ENCODE measurements around the gene SHANK2.

Gene SHANK2

DNA sequence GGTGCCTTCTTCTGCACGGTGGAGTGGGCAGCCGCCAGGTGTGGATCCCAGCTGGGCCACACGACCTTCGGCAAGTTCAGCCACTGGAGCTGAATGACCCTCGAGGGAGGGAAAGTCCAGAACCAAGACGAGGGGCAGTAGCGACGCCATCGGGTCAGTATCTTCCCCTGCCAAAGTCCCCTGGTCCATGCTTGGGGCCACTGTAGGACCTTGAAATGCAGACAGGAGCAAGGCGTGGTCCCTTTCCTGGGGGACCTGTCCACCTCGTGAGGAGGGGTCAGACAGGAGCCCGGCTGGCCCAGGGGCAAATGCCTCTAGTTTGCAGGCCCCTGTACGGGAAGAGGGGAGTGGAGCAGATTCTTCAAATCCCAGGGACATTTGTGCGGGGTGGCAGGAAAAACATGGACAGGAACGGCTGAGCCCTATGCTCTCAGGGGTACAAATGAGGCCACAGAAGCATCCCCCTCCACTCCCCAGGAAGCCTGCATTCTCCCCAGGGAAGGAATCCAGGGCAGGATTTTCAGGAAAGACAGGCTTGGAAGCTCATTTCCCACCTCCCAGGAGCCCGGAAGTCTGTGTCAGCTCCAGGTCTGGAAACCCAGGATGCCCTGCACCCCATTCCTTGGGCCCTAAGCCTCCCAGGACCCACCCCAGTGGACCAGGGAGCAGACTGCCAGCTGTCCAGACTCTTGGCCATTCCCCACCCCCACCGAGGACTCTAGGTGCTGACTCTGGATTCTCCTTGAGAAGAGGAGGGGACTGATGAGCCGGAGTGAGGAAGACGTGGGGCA, 6.6 kb downstream of the SHANK2 start:
- no peaks in the 10 kb centered on the region for H3K36me3 ChIP-seq (ENCODE audit: control insufficient read depth, insufficient read depth, low read length)
- no peak for DNase-seq
- H3K4me1 ChIP-seq (ENCODE audit: control insufficient read depth, insufficient read depth, low read length, poor library complexity, severe bottlenecking) = no peaks in the 10 kb centered on the region
- no peaks in the 10 kb centered on the region for H3K9me3 ChIP-seq (ENCODE audit: control insufficient read depth, low read length)
- no peak overlapping the region for H3K4me3 ChIP-seq (ENCODE audit: insufficient read depth, low read depth, low read length, poor library complexity, severe bottlenecking)
- no peaks in the 10 kb centered on the region for H3K27me3 ChIP-seq (replicated peaks; ENCODE audit: control insufficient read depth, insufficient read depth, low read length, poor library complexity, severe bottlenecking)
- H3K27ac ChIP-seq (ENCODE audit: insufficient read depth, low read length, poor library complexity, severe bottlenecking) = no peak overlapping the region

DNA sequence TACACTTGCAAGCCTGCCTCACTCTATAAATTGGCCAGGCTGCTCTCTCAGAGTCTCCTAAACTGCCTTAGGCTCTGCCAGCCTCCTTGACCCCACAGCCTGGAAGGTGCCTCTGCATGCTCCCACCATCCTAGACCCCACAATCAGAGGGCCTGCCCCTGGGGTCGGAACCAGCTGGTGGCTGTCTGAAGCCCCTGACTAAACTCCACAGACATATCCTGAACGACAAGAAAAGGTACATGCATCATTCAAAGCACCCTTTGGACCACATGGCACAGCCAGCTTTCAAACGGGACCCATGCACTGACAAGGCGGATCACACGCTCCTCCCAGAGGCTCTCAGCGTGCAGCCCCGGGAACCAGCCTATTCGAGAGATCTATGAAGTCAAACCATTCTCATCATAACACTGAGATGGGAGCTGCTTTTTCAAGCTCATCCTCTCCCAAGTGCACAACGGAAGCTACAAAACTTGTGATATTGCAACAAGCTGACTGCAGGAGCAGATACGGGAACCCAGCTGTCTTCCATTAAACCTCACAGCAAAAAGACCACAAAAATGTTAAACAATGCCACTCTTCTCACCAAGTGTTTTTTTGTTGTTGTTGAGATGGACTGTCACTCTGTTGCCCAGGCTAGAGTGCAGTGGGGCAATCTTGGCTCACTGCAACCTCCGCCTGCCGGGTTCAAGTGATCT, 8.1 kb downstream of the SHANK2 start:
- H3K9me3 ChIP-seq (ENCODE audit: control insufficient read depth, low read length) = no peaks in the 10 kb centered on the region
- H3K4me1 ChIP-seq (ENCODE audit: control insufficient read depth, insufficient read depth, low read length, poor library complexity, severe bottlenecking) = no peaks in the 10 kb centered on the region
- no peak overlapping the region for H3K27ac ChIP-seq (ENCODE audit: insufficient read depth, low read length, poor library complexity, severe bottlenecking)
- no peak for DNase-seq
- no peak overlapping the region for H3K4me3 ChIP-seq (ENCODE audit: insufficient read depth, low read depth, low read length, poor library complexity, severe bottlenecking)
- H3K36me3 ChIP-seq (ENCODE audit: control insufficient read depth, insufficient read depth, low read length) = no peaks in the 10 kb centered on the region
- H3K27me3 ChIP-seq (replicated peaks; ENCODE audit: control insufficient read depth, insufficient read depth, low read length, poor library complexity, severe bottlenecking) = no peaks in the 10 kb centered on the region

DNA sequence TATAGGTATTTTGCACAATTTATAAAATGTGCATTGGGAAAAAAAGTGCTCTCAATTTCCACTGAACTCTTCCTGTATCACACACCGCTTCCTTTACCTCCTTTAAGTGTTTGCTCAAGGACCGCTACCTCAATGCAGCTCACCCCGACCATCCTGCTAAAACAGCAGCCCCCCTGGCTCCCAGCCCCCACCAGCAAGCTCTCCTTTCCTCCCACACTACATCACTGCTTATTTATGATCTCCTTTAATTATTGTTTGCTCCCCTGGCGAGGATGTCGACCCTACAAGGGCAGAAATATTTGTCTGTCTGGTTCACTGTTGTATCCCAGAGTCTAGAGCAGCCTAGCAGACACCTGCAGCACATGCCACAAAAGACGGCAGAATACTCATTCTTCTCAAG, 10.0 kb downstream of the SHANK2 start:
- Histone ChIP-seq H3K27me3 (replicated peaks; ENCODE audit: control insufficient read depth, insufficient read depth, low read length, poor library complexity, severe bottlenecking) (no peaks in the 10 kb centered on the region), H3K4me1 (ENCODE audit: control insufficient read depth, insufficient read depth, low read length, poor library complexity, severe bottlenecking) (no peaks in the 10 kb centered on the region), H3K4me3 (ENCODE audit: insufficient read depth, low read depth, low read length, poor library complexity, severe bottlenecking) (no peak overlapping the region), H3K9me3 (ENCODE audit: control insufficient read depth, low read length) (no peaks in the 10 kb centered on the region), H3K27ac (ENCODE audit: insufficient read depth, low read length, poor library complexity, severe bottlenecking) (no peak overlapping the region), H3K36me3 (ENCODE audit: control insufficient read depth, insufficient read depth, low read length) (no peaks in the 10 kb centered on the region)
- DNase-seq = no peak

DNA sequence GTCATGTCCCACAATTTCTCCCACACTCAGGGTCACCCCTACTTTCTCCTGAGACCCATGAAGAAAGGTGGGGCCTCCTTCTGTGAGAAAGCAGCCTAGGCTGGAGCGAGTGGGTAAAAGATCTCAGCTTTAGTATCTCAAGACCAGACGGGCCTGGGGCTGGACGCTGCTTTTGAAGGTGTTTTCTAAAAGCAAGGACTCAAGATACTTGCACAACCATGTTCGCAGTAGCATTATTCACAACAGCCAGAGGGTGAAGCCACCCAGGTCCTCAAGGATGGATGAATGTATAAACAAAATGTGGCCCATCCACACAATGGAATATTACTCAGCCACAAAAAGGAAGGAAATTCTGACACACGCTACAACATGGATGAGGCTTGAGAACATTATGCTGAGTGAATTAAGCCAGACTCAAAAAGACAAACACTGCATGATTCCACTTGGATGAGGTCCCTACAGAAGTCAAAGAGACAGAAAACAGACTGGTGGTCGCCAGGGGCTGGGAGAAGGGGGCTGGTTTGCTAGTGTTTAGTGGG, 10.6 kb downstream of the SHANK2 start:
- Histone ChIP-seq H3K9me3 (ENCODE audit: control insufficient read depth, low read length) (no peaks in the 10 kb centered on the region), H3K4me3 (ENCODE audit: insufficient read depth, low read depth, low read length, poor library complexity, severe bottlenecking) (no peak overlapping the region), H3K27ac (ENCODE audit: insufficient read depth, low read length, poor library complexity, severe bottlenecking) (no peak overlapping the region), H3K36me3 (ENCODE audit: control insufficient read depth, insufficient read depth, low read length) (no peaks in the 10 kb centered on the region), H3K4me1 (ENCODE audit: control insufficient read depth, insufficient read depth, low read length, poor library complexity, severe bottlenecking) (no peaks in the 10 kb centered on the region), H3K27me3 (replicated peaks; ENCODE audit: control insufficient read depth, insufficient read depth, low read length, poor library complexity, severe bottlenecking) (no peaks in the 10 kb centered on the region)
- no peak for DNase-seq

DNA sequence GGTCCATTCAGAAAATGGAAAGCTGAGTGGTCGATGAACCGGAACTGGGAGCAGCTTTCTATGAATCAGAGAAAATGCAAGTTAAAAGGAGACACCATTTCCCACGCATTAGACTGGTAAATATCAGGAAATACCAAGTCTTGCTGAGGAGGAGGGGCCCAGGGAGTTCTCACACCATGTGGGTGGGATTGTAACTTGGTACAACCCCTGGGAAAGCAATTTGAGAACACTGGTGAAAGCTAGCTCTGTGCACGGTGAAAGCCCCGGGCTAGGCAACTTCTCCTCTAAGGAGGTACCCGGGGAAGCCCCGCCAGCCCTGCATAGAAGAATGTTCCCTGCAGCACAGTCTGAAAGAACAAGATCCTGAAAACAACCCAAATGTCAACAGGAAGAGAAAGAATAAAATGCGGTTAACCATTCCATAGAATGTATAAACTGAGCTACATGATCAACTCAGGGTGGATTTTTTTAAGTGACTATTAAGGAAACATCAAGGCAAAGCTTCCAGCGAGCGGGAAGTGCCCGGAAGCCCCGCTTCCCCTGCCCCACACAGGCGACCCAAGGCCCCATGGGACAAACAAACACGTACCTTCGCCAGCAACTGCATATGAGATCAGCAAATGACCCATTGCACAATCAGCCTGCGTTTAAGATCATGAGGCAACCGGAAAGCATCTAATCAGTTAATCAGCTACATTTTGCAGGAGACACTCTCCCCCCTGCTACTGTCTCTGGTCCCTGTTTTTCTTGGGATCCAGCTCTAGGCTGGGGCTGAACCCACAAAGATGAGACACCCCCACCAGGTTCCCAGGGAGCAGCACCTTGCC, 11.3 kb downstream of the SHANK2 start:
- Histone ChIP-seq H3K4me1 (ENCODE audit: control insufficient read depth, insufficient read depth, low read length, poor library complexity, severe bottlenecking) (no peaks in the 10 kb centered on the region), H3K27me3 (replicated peaks; ENCODE audit: control insufficient read depth, insufficient read depth, low read length, poor library complexity, severe bottlenecking) (no peaks in the 10 kb centered on the region), H3K36me3 (ENCODE audit: control insufficient read depth, insufficient read depth, low read length) (no peaks in the 10 kb centered on the region), H3K4me3 (ENCODE audit: insufficient read depth, low read depth, low read length, poor library complexity, severe bottlenecking) (no peak overlapping the region), H3K9me3 (ENCODE audit: control insufficient read depth, low read length) (no peaks in the 10 kb centered on the region), H3K27ac (ENCODE audit: insufficient read depth, low read length, poor library complexity, severe bottlenecking) (no peak overlapping the region)
- no peak for DNase-seq

DNA sequence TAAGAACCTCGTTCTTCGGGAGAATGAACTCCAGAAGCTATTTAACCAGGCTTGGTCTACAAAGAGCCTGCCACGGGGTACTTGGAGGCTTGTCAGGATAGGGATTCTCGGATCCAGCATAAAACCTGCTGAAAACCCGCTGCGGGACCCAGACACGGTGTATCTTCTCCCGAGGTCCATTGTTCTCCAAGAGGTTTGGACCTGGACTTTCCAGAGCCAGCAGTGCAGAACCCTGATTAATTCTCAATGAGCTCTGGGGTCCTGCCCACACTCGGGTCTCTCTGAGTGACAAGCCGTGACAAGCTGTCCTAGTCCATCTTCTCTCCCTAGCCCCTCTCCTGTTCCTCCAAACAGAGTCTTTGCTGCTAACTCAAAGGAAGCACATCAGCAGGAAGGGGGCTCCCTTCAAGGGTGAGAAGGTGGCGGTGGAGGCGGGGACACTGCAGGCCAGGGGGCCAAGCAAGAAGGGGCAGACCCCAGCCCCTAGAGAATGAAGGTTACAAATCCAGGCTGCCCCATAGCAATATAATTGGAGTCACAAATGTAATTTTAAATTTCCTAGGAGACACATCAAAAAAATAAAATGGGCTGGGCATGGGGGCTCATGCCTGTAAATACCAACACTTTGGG, 12.2 kb downstream of the SHANK2 start:
- no peak overlapping the region for H3K27ac ChIP-seq (ENCODE audit: insufficient read depth, low read length, poor library complexity, severe bottlenecking)
- no peaks in the 10 kb centered on the region for H3K9me3 ChIP-seq (ENCODE audit: control insufficient read depth, low read length)
- no peak overlapping the region for H3K4me3 ChIP-seq (ENCODE audit: insufficient read depth, low read depth, low read length, poor library complexity, severe bottlenecking)
- DNase-seq = no peak
- H3K27me3 ChIP-seq (replicated peaks; ENCODE audit: control insufficient read depth, insufficient read depth, low read length, poor library complexity, severe bottlenecking) = no peaks in the 10 kb centered on the region
- no peaks in the 10 kb centered on the region for H3K4me1 ChIP-seq (ENCODE audit: control insufficient read depth, insufficient read depth, low read length, poor library complexity, severe bottlenecking)
- no peaks in the 10 kb centered on the region for H3K36me3 ChIP-seq (ENCODE audit: control insufficient read depth, insufficient read depth, low read length)

DNA sequence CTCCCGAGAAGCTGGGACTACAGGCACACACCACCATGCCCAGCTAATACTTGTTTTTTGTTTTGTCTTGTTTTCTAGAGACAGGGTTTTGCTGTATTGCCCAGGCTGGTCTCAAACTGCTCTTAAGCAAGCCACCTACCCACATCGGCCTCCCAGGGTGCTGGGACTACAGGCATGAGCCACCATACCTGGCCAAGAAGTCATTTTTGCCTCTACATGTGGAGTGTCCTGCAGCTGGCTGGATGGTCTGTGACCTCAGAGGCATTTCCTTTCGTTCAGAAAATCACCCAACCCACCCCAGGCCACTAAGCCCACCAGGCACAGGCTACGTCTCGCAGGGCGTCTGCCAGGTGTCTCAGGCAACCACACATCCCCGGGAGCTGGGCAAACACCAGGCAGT, 12.8 kb downstream of the SHANK2 start:
- Histone ChIP-seq H3K4me3 (ENCODE audit: insufficient read depth, low read depth, low read length, poor library complexity, severe bottlenecking) (no peak overlapping the region), H3K4me1 (ENCODE audit: control insufficient read depth, insufficient read depth, low read length, poor library complexity, severe bottlenecking) (no peaks in the 10 kb centered on the region), H3K9me3 (ENCODE audit: control insufficient read depth, low read length) (no peaks in the 10 kb centered on the region), H3K27me3 (replicated peaks; ENCODE audit: control insufficient read depth, insufficient read depth, low read length, poor library complexity, severe bottlenecking) (no peaks in the 10 kb centered on the region), H3K27ac (ENCODE audit: insufficient read depth, low read length, poor library complexity, severe bottlenecking) (no peak overlapping the region), H3K36me3 (ENCODE audit: control insufficient read depth, insufficient read depth, low read length) (no peaks in the 10 kb centered on the region)
- no peak for DNase-seq

DNA sequence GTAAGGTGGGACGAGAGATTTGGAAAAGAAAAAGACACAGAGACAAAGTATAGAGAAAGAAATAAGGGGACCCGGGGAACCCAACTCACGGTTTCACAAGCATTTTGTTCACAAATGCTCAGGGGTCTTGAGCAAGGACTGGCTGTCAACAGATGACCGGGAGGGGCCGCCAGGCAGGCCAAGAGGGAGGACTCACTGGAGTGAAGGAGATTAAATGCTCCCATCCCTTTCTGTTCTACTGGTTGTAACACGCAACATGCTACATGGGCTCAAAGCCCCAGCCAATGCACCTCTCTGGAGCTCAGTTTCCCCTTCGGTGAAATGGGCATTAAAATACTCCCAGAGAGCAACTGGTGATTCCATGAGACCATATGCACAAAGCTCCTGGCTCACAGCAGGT, 13.4 kb downstream of the SHANK2 start:
- Histone ChIP-seq H3K27ac (ENCODE audit: insufficient read depth, low read length, poor library complexity, severe bottlenecking) (no peak overlapping the region), H3K36me3 (ENCODE audit: control insufficient read depth, insufficient read depth, low read length) (no peaks in the 10 kb centered on the region), H3K27me3 (replicated peaks; ENCODE audit: control insufficient read depth, insufficient read depth, low read length, poor library complexity, severe bottlenecking) (no peaks in the 10 kb centered on the region), H3K4me3 (ENCODE audit: insufficient read depth, low read depth, low read length, poor library complexity, severe bottlenecking) (no peak overlapping the region), H3K9me3 (ENCODE audit: control insufficient read depth, low read length) (no peaks in the 10 kb centered on the region), H3K4me1 (ENCODE audit: control insufficient read depth, insufficient read depth, low read length, poor library complexity, severe bottlenecking) (no peaks in the 10 kb centered on the region)
- DNase-seq = no peak

DNA sequence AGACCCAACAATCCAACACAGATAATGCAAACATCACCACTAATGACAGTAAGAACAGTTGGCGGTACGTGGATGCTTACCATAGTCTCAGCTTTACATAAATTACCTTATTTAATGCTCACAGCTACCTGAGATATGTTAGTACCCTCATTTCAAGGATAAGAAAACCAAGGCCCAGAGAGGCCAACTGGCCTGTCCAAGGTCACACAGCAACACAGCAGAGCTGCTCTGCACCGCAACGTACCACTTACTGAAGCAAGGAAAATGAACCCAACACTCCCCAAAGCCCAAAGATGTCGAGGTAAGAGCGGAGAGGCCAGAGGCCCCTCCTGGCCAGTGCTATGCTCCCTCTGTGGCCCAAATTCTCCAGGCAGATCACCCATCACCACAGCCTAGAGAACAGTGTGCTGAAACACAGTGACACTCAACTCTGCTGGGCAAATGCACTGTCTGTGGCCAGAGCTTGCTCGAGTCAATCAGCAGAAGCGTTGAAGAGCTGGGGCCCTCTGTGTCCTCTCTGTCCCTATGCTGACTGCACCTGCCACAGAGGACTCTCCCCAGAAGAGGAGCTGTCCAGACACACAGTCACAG, 14.0 kb downstream of the SHANK2 start:
- H3K27me3 ChIP-seq (replicated peaks; ENCODE audit: control insufficient read depth, insufficient read depth, low read length, poor library complexity, severe bottlenecking) = no peaks in the 10 kb centered on the region
- no peak for DNase-seq
- no peak overlapping the region for H3K27ac ChIP-seq (ENCODE audit: insufficient read depth, low read length, poor library complexity, severe bottlenecking)
- no peak overlapping the region for H3K4me3 ChIP-seq (ENCODE audit: insufficient read depth, low read depth, low read length, poor library complexity, severe bottlenecking)
- no peaks in the 10 kb centered on the region for H3K9me3 ChIP-seq (ENCODE audit: control insufficient read depth, low read length)
- H3K36me3 ChIP-seq (ENCODE audit: control insufficient read depth, insufficient read depth, low read length) = no peaks in the 10 kb centered on the region
- no peaks in the 10 kb centered on the region for H3K4me1 ChIP-seq (ENCODE audit: control insufficient read depth, insufficient read depth, low read length, poor library complexity, severe bottlenecking)

Data from effector memory CD4-positive, alpha-beta T cell (primary cell).